IPS-15b (cell line): ENCODE results near the gene HNRNPF.
"Not testable (repeated sequence)": the region's sequence is repeated elsewhere in the genome, so short reads cannot be mapped to it uniquely, and the experiment has no call there.

Experiments
- H3K27me3 ChIP-seq: one replicate; pipeline ENCODE4 v1.6.1; 2013; ENCODE audit warnings: low read length; ENCODE audit not compliant: control insufficient read depth, insufficient read depth
- H3K36me3 ChIP-seq: one replicate; pipeline ENCODE4 v1.6.1; 2013; ENCODE audit warnings: low read length; ENCODE audit not compliant: control insufficient read depth, insufficient read depth
- H3K4me1 ChIP-seq: one replicate; pipeline ENCODE4 v1.6.1; 2013; ENCODE audit warnings: mild to moderate bottlenecking, low read length; ENCODE audit not compliant: control insufficient read depth, insufficient read depth
- H3K4me3 ChIP-seq: one replicate; pipeline ENCODE4 v1.5.1; 2013; ENCODE audit warnings: low read depth, low read length
- H3K9ac ChIP-seq: one replicate; pipeline ENCODE4 v1.6.1; 2013; ENCODE audit warnings: low read depth, mild to moderate bottlenecking, low read length
- H3K9me3 ChIP-seq: one replicate; pipeline ENCODE4 v1.6.1; 2013; ENCODE audit warnings: mild to moderate bottlenecking, low read length; ENCODE audit not compliant: control insufficient read depth, insufficient read depth

Gene HNRNPF

GRCh38 chr10:43408710-43409384 is at the start of gene HNRNPF:
HNRNPF (minus strand) TSS chr10:43409186; CDS start chr10:43387884, 21,302 bp downstream.
- H3K9me3 ChIP-seq: no peaks in the 10 kb centered on the region
- H3K4me1 ChIP-seq: peaks cover 4% of the 10 kb centered on the region
- no peaks in the 10 kb centered on the region for H3K27me3 ChIP-seq
- H3K36me3 ChIP-seq: no peaks in the 10 kb centered on the region
- H3K9ac ChIP-seq: peak within 1 kb of the TSS; percentile 85
- peak within 1 kb of the TSS; percentile 91 for H3K4me3 ChIP-seq

GRCh38 chr10:43458227-43458626 is 49.2 kb upstream of the HNRNPF start:
- Histone ChIP-seq H3K4me1 (peaks cover 10% of the 10 kb centered on the region), H3K27me3 (no peaks in the 10 kb centered on the region), H3K36me3 (no peaks in the 10 kb centered on the region), H3K9me3 (no peaks in the 10 kb centered on the region), H3K9ac (no peak overlapping the region), H3K4me3 (no peak overlapping the region)

- not testable (repeated sequence) for H3K9me3 ChIP-seq, H3K9ac ChIP-seq, H3K27me3 ChIP-seq, H3K4me3 ChIP-seq, H3K36me3 ChIP-seq
- peaks cover 13% of the 10 kb centered on the region for H3K4me1 ChIP-seq
Measured at GRCh38 chr10:43456561-43456960, 47.6 kb upstream of the HNRNPF start.

GRCh38 chr10:43454025-43454424 is 45.0 kb upstream of the HNRNPF start:
- H3K27me3 ChIP-seq, H3K4me3 ChIP-seq, H3K9ac ChIP-seq, H3K9me3 ChIP-seq, H3K36me3 ChIP-seq: not testable (repeated sequence)
- H3K4me1 ChIP-seq: peaks cover 13% of the 10 kb centered on the region

- H3K9ac ChIP-seq: no peak overlapping the region
- no peak overlapping the region for H3K4me3 ChIP-seq
- no peaks in the 10 kb centered on the region for H3K36me3 ChIP-seq
- peaks cover 6% of the 10 kb centered on the region for H3K4me1 ChIP-seq
- H3K27me3 ChIP-seq: no peaks in the 10 kb centered on the region
- H3K9me3 ChIP-seq: no peaks in the 10 kb centered on the region
Measured at GRCh38 chr10:43453266-43453831, 44.4 kb upstream of the HNRNPF start.

- H3K9me3 ChIP-seq: no peaks in the 10 kb centered on the region
- no peak overlapping the region for H3K4me3 ChIP-seq
- H3K36me3 ChIP-seq: no peaks in the 10 kb centered on the region
- no peaks in the 10 kb centered on the region for H3K27me3 ChIP-seq
- H3K9ac ChIP-seq: no peak overlapping the region
- H3K4me1 ChIP-seq: peaks cover 3% of the 10 kb centered on the region
Measured at GRCh38 chr10:43452356-43452914, 43.4 kb upstream of the HNRNPF start.

- Histone ChIP-seq H3K27me3 (no peaks in the 10 kb centered on the region), H3K4me3 (no peak overlapping the region), H3K4me1 (peaks cover 3% of the 10 kb centered on the region), H3K9me3 (no peaks in the 10 kb centered on the region), H3K36me3 (no peaks in the 10 kb centered on the region), H3K9ac (no peak overlapping the region)
Measured at GRCh38 chr10:43448742-43449141, 39.8 kb upstream of the HNRNPF start.

- not testable (repeated sequence) for H3K4me1 ChIP-seq, H3K36me3 ChIP-seq, H3K9ac ChIP-seq, H3K9me3 ChIP-seq, H3K27me3 ChIP-seq, H3K4me3 ChIP-seq
Measured at GRCh38 chr10:43446219-43447017, 37.4 kb upstream of the HNRNPF start.

- Histone ChIP-seq H3K4me1 (no peaks in the 10 kb centered on the region), H3K4me3 (no peak overlapping the region), H3K27me3 (no peaks in the 10 kb centered on the region), H3K36me3 (no peaks in the 10 kb centered on the region), H3K9me3 (no peaks in the 10 kb centered on the region), H3K9ac (no peak overlapping the region)
Measured at GRCh38 chr10:43444897-43445466, 36.0 kb upstream of the HNRNPF start.

GRCh38 chr10:43444323-43444722 is 35.3 kb upstream of the HNRNPF start:
- Histone ChIP-seq H3K36me3 (no peaks in the 10 kb centered on the region), H3K9me3 (no peaks in the 10 kb centered on the region), H3K9ac (no peak overlapping the region), H3K4me3 (no peak overlapping the region), H3K27me3 (no peaks in the 10 kb centered on the region), H3K4me1 (no peaks in the 10 kb centered on the region)

GRCh38 chr10:43440463-43441134 is 31.6 kb upstream of the HNRNPF start:
- Histone ChIP-seq H3K27me3 (no peaks in the 10 kb centered on the region), H3K9me3 (no peaks in the 10 kb centered on the region), H3K4me3 (no peak overlapping the region), H3K36me3 (no peaks in the 10 kb centered on the region), H3K4me1 (no peaks in the 10 kb centered on the region), H3K9ac (no peak overlapping the region)
